ENCODE measurements around the gene EVA1A.

EVA1A gene

GRCh38 chr2:75561566-75562512 is 1.1 kb upstream of the EVA1A start:
- no peak for DNase-seq

GRCh38 chr2:75560022-75560767 is 544 bp downstream of the EVA1A start:
- DNase-seq: peak; percentile 27

DNA sequence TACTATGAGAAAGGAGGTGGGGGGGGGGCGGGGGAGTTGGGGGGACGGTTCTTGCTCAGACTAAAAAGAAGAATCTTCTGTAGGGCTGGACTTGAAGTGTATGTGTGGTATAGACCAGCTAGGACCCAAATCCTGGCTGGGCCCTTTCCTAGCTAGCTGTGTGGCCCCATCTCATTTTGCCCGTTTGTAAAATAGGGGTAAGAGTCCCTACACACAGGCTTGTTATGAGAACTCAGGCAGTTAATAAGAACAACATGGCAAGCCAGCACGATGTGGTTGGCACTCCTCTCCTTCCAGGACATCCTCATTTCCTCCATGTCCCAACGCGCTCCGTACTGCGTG is 1.1 kb downstream of the EVA1A start:
- no peak for DNase-seq

GRCh38 chr2:75558786-75559679 is 1.7 kb downstream of the EVA1A start:
- no peak for DNase-seq

DNA sequence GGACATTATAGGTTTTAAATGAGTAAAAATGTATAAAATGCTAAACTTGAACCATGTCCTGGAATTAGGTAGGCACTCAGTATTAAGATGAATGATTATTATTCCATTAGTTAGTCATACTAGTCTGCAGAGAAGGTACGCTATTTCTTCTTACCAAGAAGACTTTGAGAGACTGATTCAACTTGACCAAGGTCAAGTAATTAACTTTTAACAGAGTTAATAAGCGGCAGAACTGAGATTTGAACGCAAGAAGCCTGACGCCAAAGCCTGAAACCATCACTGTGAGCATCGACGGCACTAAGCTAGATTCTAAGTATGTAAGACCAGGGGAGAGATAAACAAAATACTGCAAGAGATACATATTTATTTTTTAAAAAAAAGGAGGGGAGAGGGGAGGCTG is 2.6 kb downstream of the EVA1A start:
- DNase-seq: no peak

GRCh38 chr2:75557474-75558133 is 3.1 kb downstream of the EVA1A start:
- no peak for DNase-seq

DNA sequence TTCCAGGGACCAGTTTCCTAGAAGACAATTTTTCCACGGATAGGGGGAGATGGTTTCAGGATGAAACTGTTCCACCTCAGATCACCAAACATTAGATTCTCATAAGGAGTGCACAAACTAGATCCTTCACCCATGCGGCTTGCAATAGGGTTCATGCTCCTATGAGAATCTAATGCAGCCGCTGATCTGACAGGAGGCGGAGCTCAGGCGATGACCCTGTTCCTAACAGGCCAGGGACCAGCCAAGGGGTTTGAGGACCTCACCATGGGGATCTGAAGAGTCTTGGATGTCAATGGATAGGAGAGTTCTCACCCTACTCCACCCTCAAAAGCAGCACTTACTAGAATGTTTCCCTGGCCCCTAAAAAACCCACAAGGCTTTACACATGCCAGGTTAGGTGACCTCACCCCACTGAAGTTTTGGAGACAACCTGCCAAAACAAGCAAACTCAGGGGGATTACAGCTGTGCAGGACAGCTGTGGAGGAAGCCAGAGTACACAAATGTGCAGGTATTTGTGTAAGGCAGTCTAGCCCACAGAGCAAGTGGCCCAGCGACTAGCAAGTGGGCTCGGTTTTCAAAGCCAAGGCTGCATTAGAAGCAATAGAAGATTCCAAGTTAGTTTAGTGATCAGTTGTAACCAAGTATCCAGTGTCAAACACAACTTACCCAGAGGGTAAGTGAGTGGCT is 3.9 kb downstream of the EVA1A start:
- DNase-seq: no peak

GRCh38 chr2:75555701-75556100 is 5.0 kb downstream of the EVA1A start:
- DNase-seq: no peak

- no peak for DNase-seq
These were observed 6.7 kb downstream of the EVA1A start for GRCh38 chr2:75553935-75554531.

DNA sequence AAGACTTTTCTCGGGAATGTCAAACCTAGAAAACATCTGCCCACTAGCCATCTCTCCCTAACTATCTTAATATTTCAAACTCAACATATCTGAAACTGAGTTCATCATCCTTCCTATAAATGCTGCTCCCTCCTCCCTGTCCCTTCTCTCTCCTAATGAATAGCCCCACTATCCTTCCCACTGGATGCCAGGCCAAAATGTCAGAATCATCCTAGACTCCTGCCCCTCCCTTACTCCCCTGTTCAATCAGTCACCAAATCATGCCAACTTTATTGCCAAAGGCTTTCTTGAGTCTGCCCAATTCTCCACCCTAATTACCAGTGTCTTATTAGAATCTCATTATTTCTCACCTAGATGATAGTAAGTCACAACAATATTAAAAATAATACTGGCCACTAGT is 8.5 kb downstream of the EVA1A start:
- DNase-seq: no peak

DNA sequence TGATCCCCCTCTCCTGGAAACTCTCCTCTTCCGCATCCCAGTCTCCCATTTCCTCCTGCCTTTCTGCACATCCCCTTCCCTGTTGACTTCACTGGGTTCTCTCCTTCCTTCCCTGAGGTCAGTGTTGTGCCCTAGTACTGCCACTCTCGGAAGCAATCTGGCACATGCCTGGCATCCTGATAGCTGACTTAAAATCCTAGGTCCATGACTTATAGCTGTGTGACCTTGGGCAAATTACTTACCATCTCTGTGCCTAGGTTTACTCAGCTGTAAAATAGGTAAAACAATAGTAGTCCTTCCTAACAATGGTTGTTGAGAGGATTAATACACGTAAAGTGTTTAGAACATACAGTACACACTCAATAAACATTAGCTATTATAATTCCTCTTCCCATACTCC is 9.3 kb downstream of the EVA1A start:
- DNase-seq: no peak

DNA sequence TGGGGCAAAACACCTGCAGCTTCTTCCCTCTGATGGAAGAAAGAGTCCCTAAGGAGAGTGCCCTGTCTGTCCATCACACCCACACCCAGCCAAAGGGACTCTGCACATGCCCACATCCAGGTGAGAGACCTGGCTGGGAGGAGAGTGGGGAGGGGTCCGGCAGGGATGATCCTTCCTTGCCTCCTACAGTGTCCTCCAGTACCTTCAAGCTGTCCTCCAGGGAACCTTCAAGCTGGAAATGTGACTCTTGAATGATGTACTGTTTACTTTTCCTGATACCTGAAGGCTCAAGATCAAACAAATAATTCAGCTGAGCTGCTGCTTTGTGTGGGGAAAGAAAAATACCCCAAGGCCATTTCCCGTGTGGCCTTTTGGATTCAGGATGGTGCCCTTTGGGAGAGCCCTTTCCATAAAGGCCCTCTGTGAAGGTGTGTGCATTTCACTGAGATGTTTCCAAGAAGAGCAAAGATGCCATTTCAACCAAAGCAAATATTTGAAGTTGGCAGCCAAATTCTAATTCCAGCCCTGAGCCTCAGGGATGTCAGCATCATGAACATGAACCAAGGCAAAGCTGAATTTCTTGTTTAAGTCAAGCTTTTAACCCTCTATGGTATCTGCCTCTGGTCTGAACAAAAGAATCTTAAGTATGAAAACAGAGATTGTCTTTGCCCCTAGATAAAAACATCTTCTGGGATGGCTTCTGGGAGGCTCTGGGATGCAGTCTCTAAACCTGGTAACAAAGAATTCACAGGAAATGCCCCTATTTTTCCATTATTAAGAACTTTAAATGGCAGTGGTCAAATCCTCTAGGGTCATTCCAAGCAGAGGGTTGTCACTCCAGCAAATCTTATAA is 11.1 kb downstream of the EVA1A start:
- DNase-seq: no peak

- no peak for DNase-seq
These were observed 12.6 kb downstream of the EVA1A start for GRCh38 chr2:75548036-75548573.

- DNase-seq: no peak
These were observed 13.2 kb downstream of the EVA1A start for GRCh38 chr2:75547345-75548035.

DNA sequence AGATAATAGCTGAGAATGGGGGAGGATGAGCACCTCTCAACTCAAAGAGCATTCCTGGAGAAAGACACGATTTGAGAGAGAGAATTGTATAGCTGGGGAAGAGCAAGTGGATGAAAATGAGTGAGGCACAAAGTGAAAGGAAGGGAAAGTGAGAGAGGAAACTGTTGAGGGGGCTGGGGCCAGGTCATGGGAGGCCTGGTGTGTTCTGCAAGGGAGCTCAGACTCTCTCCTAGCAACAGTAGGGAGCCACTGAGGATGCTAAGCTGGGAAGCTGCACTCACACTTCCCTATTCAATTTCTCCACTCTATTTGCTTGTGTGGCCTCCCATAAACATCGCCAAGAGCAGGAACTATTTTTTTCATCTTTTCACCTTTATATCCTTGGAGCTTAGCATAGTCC is 14.8 kb downstream of the EVA1A start:
- DNase-seq: no peak

- no peak for DNase-seq
These were observed 15.4 kb downstream of the EVA1A start for GRCh38 chr2:75545387-75545786.

- no peak for DNase-seq
These were observed 17.3 kb downstream of the EVA1A start for GRCh38 chr2:75543446-75543845.

- no peak for DNase-seq
These were observed 19.3 kb downstream of the EVA1A start for GRCh38 chr2:75541430-75541829.

- DNase-seq: no peak
These were observed 19.7 kb downstream of the EVA1A start for GRCh38 chr2:75540994-75541393.
